Astrocyte of the spinal cord (primary cell): ENCODE data around the gene IRF8.

Experiments
- DNase-seq: peaks from one replicate; pipeline ENCODE4 v3.0.0; 2011; ENCODE audit warnings: low read depth, low spot score
- H3K4me3 ChIP-seq: 2 replicates; pipeline ENCODE4 v1.5.1; 2011; ENCODE audit warnings: low read depth, mild to moderate bottlenecking, low read length, moderate library complexity
- CTCF ChIP-seq: IDR thresholded peaks from 2 replicates; pipeline ENCODE4 v1.5.1; 2012; ENCODE audit warnings: low read depth, mild to moderate bottlenecking, low read length, inconsistent platforms
- in situ Hi-C: cut with HindIII; loops from 2 replicates; pipeline ENCODE4 v1.10.0; 2017; ENCODE audit warnings: low sequenced_read_pairs

Gene IRF8

GRCh38 chr16:85860413-85861094, 38.4 kb upstream of the IRF8 start:
- no peak overlapping the region for H3K4me3 ChIP-seq
- in situ Hi-C loops, result no loop called here
- TF ChIP-seq CTCF, result no peak
- DNase-seq, result no peak

GRCh38 chr16:85861095-85861825, 37.7 kb upstream of the IRF8 start:
- H3K4me3 ChIP-seq, result no peak overlapping the region
- DNase-seq, result no peak
- TF ChIP-seq CTCF, result no peak
- in situ Hi-C loops, result no loop called here

GRCh38 chr16:85862476-85863383, 36.2 kb upstream of the IRF8 start:
- TF ChIP-seq CTCF, result no peak
- H3K4me3 ChIP-seq, result no peak overlapping the region
- in situ Hi-C loops, result no loop called here
- no peak for DNase-seq

GRCh38 chr16:85863384-85863774, 35.6 kb upstream of the IRF8 start:
- no peak overlapping the region for H3K4me3 ChIP-seq
- no peak for DNase-seq
- in situ Hi-C loops, result no loop called here
- no peak for TF ChIP-seq CTCF

- no peak for DNase-seq
- in situ Hi-C loops, result no loop called here
- no peak for TF ChIP-seq CTCF
- no peak overlapping the region for H3K4me3 ChIP-seq
Observed at GRCh38 chr16:85864965-85865364, 34.0 kb upstream of the IRF8 start.

- DNase-seq, result no peak
- in situ Hi-C loops, result no loop called here
- TF ChIP-seq CTCF, result no peak
- H3K4me3 ChIP-seq, result no peak overlapping the region
Observed at GRCh38 chr16:85867189-85867588, 31.8 kb upstream of the IRF8 start.
